Measurements from ENCODE around the gene MED25.

The MED25 gene

DNA sequence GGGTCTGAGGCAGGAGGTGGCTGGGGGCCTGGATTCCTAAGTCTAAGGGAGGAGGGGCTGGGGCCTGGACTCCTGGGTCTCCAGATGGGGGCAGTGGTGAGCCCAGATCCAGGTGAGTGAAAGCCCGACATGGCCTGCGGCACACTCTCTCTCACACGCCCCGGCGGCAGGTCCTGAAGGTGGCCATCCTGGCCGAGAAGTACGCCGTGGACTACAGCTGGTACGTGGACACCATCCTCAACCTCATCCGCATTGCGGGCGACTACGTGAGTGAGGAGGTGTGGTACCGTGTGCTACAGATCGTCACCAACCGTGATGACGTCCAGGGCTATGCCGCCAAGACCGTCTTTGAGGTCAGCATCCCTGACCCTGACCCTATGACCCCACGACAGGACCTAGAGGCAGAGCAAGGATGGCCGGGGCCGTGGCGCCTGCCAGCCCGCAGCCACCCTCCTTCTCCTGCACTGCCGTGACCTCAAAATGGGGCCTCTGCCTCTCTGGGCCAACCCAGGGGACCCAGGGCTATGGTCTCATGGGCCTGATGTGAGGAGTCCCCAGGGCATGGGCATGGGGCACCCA lies 18.2 kb upstream of the MED25 start:
- peak in 1 of 2 experiments; percentile 20 for DNase-seq

DNA sequence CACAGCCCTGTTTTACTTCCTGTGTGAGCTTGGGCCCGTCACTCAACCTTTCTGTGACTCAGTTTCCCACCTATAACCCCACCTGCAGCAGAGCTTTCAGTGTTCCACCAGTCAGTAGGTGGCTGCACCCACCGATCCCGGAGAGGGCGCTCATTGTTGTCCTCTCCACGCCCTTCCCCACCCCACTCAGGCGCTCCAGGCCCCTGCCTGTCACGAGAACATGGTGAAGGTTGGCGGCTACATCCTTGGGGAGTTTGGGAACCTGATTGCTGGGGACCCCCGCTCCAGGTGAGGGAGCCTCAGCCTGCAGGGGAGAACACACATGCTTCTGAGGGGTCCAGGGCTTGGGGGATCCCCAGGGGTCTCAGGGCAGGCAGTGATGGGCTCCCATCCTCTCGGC lies 17.3 kb upstream of the MED25 start:
- DNase-seq, result no peak

DNA sequence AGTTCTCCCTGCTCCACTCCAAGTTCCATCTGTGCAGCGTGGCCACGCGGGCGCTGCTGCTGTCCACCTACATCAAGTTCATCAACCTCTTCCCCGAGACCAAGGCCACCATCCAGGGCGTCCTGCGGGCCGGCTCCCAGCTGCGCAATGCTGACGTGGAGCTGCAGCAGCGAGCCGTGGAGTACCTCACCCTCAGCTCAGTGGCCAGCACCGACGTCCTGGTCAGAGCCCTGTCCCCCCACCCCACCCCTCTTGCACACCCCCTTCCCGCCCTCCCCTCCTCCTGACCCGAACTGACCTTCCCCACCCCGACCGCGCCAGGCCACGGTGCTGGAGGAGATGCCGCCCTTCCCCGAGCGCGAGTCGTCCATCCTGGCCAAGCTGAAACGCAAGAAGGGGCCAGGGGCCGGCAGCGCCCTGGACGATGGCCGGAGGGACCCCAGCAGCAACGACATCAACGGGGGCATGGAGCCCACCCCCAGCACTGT lies 16.6 kb upstream of the MED25 start:
- no peak for DNase-seq

DNA sequence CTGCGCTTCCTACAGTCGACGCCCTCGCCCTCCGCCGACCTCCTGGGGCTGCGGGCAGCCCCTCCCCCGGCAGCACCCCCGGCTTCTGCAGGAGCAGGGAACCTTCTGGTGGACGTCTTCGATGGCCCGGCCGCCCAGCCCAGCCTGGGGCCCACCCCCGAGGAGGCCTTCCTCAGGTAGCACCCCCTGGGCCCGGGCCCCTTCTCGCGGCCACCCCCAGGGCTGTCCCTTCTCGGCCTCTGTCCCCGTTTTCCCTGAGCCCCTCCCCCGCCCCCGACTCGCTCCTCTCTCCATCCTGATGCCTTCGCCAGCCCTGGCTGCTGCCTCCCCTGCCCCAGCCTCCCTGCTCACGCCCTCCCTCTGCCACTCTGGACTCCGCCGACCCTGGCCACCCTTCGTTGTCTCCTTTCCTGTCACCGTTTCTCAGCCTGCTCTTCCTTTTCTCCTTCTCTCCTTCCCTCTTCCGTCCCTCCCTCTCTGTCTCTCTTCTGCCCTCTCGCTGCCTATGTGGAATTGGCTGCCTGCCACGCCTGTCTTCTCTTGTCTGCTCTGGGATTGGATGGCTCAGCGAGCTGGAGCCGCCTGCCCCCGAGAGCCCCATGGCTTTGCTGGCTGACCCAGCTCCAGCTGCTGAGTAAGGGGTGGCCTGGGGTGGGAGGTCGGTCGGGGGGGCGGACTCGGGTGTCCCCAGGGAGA lies 16.0 kb upstream of the MED25 start:
- peak in 1 of 2 experiments; percentile 74 for DNase-seq

DNA sequence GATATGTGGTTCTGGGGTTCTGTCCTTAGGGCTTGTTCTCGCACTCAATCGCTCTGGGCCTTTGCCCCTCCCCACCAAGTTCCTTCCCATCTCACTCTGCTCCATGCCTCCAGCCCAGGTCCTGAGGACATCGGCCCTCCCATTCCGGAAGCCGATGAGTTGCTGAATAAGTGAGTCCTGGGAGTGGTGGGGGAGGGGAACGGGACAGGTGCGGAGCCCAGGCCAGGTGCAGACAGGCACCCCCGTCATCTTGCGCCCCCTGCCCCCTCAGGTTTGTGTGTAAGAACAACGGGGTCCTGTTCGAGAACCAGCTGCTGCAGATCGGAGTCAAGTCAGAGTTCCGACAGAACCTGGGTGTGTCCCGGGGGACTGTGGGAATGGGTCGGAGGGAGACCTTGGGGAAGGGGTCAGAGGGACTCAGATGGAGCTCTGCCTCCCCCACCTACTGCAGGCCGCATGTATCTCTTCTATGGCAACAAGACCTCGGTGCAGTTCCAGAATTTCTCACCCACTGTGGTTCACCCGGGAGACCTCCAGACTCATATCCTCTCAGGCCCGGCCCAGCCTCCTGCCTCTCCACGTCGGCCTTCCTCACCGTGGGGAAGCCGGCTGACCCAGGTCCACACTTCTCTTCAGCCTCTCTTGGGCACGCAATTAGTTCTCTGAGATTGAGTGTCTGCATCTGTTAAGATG lies 15.1 kb upstream of the MED25 start:
- no peak for DNase-seq

DNA sequence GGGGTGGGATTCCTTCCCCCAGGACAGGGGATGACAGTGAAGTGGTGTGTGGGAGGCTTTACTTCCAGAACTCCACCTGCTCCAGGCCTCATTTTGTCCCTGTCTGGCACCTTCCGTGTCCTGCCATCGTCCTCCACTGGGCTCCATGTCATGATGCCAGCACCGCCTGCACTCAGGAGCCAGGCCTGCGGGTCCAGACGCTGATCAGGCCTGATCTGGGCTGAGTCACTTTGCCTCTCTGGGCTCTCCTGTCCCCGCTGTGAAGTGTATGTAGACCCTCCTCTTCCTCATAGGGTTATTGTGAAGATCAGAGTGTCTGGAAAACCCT lies 14.6 kb upstream of the MED25 start:
- DNase-seq, result no peak

DNA sequence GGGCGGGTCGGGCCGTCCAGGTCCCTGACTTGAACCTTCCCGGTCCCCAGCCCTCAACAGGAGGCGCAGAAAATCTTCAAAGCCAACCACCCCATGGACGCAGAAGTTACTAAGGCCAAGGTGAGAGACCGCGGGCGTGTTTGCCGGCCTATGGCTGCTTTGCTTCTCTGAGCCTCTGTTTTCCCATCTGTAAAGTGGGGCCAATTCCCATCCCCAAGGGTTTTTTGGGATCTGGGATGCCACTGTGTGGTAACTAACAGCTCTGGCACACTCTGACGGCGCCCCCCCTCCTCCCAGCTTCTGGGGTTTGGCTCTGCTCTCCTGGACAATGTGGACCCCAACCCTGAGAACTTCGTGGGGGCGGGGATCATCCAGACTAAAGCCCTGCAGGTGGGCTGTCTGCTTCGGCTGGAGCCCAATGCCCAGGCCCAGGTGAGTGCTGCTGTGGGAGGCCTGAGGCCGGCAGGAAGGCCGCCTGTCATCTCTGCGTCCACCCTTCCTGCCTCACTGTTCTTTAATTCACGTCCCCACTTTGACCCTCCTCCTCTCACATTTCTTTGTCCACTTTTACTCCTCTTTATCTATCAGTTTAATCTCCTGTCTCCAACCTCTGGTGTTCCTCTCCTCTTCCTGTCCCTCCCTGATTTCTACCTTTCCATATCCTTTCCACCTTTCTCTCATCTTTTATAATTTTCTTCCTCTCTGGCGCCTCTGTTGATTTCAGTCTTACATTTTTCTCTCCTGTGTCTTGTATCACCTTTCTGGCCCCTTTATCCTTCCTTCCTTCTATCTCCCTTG lies 12.1 kb upstream of the MED25 start:
- no peak for DNase-seq

DNA sequence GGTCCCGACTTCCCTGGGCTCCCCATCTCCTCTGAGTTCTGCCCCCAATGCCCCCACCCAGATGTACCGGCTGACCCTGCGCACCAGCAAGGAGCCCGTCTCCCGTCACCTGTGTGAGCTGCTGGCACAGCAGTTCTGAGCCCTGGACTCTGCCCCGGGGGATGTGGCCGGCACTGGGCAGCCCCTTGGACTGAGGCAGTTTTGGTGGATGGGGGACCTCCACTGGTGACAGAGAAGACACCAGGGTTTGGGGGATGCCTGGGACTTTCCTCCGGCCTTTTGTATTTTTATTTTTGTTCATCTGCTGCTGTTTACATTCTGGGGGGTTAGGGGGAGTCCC lies 11.5 kb upstream of the MED25 start:
- no peak for DNase-seq

DNA sequence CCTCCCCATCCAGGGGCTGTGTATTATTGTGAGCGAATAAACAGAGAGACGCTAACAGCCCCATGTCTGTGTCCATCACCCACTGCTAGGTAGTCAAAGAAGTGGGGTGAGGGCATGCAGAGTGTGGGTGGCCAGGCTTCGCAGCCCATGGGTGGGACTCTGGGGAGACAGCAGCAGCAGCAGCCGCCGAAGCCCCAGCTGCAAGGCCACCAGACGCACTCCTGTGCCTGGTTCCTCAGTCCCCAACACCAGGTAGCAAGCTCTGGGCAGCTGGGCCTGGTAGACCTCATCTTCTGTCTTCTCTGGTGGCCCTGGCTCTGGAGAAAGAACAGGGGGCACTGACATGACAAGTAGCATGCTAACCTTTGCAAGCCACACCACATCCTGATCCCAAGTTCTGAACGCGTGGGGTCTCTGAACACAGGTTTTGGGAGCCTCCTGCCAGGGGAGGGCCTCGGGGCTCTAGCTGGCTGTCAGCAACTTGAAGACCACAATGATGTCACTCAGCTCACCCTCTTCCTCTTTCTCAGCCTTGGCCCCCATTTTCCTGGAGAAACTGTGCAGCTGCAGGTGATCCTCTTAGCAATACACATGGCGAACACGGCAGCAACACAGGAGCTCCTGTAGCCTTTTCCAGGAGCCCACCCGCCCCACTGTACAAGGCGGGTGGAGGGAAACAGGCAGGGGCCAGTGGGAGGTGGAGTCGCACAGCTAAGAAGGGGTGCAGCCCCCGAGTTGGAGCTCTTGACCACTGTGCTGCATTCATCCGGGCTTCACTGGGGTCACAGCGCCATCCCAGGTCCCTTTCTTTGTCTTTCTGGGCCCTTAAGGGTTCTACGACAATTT lies 10.8 kb upstream of the MED25 start:
- DNase-seq, result no peak

DNA sequence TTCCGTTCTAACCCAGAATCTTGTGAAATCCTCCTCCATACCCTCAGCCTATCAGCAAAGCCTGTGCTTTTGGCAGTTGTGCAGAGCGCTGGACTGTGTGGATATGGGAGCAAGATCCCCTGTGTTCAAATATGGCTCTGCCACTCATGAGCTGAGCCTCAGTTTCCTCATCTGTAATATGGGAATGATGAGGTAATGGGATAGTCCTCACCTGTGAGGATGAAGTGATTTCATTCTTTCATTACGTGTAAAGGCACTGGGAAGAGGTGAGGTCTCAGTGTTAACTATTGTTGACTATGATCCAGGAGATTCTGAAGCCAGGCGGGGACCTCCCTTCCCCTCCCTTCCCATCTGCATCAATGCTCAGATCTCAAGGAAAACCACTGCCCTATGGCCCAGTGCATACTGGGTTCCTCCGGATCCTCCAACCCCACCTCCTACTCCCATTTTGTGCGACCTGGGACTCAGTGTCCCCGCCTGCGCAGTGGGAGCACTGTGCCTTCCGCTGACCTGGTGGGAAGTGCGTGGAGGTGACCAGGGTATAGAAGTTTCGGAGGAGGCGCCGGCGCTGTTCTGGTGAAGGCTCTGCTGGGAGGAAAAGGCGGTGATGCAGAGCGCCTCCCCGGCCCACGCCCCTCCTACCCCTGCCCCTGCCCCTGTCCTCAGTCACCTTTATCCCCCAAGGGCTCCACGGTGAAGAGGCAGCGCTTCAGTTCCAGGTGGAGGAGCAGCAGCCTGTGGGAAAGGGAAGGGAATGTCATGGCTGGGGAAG lies 10.0 kb upstream of the MED25 start:
- no peak for DNase-seq

DNA sequence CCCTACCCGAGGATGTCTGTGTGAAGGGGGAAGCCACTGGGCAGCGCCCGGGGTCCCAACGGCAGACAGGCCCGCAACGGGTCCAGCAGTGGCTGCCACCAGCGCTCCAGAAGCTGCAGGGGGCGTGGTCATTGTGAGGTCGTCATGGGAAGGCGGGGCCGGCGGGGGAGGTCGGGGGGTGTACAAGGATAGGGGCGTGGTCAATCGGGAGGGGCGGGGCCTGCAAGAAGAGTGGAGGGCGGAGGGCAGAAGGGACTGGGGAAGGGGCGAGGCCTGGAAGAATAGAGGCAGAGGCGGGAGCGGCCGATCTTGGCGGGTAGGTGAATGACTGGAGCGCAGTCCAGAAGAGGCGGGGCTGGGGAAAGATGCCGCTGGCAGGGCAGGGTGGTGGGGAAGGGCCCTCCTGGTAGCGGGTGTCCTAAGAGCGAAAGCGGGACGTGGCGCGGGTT lies 9.4 kb upstream of the MED25 start:
- DNase-seq, result peak; percentile 79 to 94

DNA sequence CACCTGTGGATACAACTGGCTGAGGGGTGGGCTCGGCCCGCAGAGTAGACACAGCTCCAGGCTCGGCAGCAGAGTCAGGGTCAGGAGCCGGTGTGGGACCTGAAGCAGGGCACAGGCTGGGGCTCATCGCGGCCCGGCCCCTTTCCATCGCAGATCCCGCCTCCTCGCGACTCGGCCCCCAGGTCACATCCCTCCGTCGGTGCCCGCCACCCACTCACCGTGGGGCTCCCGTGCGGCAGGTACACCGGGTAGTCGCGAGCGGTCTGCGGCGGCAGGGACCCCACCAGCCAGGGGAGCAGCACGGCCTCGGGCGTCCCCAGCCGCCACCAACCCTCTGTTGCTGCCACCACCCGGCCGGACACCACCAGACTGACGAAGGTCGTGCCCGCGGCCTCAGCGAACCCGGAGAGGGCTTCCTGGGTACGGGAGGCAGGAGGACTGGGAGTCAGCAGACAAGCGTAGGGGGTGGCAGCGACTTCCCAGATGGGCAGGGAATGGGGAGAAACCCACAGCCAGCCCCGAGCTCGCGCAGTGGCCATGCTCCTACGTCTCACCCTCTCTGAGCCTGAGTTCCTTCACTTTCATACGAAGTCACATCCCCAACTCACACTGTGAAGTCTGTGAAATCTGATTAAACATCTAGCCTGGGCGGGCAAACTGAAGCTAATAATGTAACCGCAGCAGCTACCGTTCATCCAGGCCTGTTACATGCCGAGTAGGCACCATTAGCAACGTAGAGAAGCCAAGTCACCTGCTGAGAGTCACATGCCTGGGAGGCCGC lies 8.7 kb upstream of the MED25 start:
- DNase-seq, result peak in 1 of 2 experiments; percentile 56

DNA sequence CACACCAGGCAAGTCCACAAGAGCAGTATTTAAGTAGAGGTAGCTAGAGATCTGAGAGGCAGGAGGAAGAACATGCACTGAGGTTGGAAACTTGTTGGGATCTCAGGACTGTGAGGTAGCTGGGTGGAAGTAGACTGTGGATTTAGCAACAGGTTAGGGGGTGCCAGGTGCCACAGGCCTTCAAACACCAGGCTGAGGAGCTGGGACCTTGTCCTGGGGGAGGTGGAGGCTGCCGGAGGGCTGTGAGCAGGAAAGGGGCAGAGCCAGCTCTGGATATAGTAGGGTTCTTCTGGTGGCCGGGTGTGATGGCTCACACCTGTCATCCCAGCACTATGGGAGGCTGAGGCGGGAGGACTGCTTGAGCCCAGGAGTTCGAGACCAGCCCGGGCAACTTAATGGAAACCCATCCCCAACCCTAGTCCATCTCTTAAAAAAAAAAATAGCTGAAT lies 8.1 kb upstream of the MED25 start:
- no peak for DNase-seq

DNA sequence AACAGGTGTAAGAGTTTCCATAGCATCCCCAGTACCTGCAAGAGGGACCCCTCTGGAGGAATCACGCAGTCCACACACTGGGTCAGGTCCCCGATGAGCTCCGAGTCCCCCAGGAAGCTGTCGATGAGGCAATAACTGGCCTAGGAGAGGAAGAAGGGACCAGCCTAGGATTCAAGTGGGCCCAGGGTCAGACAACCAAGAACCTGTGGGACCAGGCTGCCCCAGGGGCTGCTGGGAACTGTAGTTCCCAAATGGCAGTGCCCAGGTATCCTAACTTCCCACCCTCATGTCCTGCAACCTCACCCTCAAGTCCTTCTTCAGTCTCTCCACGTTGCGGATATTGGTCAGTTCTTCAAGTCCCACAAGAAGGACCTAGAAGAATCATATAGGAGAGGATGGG lies 6.8 kb upstream of the MED25 start:
- no peak for DNase-seq

DNA sequence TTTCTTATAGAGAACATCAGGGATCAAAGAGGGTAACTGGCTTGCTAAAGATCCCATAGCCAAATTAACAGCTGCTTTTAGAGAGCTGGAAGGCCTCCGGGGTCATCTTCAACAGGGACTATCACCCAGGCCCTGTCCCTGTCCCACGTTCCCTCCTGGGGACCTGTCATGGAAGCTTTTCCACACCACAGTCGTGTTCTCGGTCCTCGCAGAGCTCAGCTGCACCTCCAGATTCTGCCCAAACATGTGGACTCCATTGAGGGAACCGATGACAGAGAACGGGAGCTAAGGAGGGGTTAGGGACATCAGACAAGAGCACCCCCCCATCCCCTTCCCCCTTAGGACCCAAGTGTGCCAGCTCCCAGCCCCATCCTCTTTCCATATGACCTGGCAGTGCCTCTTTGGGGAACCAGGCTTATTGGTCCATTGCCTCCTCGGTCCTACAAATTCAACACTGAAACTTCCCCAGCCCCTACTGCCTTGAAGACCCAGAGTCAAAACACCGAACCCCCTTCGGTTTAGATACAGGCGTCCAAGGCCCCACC lies 5.6 kb upstream of the MED25 start:
- DNase-seq, result no peak

DNA sequence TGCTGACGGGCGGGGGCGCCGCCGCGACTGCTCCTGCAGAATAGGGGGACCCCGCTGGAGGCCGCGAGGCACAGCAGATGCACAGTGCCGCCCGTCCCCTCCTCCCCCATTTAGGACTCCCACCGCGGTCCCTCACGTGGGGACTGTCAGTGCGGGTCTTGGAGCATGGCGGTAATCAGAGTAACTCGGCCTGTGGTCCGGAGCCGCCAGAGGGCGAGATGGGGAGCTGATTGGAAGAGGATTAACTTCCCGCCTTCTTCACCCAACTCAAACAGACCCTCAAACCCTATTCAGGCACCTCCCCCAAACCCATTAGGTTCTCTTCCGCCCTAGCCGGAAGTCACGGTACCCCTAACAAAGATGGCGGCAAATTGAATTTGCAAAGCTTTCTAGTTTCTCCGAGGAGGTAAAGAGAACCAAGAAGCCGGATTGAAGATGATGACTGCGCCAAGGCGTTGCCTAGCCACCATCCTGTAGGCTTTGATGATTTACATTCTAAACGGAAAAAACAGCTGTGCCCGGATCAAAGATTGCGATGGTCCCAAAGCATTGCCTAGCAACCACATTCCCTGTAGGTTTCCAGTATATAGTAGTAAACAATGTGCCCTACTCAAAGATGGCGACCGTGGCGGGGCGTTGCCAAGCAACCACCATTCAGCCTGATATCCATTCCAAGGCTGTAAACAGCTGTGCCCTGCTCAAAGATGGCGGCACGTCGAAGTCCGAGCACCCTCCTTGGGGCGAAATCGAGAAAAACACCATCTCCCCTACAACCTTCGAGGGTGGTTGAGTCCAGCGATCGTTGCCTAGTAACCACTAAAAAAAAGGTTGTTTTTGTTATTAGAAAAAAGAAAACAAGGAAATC lies 4.9 kb upstream of the MED25 start, which contains the start of gene FUZ:
FUZ (minus strand) TSS at position 296 of the 865 bp plus-strand sequence; CDS start at position 110, 186 bp downstream.
- DNase-seq, result peak; percentile 98

DNA sequence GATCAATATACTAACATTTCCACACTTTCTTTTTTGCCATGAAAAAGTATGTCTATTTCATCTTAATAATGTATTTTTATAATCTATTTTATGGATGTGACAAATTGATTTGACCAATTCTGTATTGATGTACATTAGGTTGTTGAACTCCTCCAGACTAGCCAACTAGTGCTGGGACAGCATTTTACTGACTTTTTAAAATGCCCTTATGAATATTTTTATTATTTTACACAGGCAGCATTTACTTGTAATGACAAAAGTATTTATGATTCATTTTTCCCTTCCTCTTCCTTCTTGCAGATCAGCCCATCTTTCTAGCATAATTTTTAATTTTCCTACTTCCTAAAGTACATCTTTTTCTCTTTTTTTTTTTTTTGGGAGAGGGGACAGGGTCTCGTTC lies 4.1 kb upstream of the MED25 start:
- no peak for DNase-seq

DNA sequence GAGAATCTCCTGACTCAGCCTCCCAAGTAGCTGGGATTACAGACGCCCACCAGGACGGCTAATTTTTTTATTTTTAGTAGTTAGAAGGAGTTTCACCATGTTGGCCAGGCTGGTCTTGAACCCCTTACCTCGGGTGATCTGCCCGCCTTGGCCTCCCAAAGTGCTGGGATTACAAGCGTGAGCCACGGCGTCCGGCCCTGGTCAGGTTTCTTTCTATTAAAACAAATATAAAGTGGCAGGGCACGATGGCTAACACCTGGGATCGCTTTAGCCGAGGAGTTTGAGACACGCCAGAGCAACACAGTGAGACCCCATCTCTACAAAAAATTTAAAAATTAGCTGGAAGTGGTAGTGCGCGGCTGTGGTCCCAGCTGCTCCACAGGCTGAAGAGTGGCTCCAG lies 1.5 kb upstream of the MED25 start:
- no peak for DNase-seq

DNA sequence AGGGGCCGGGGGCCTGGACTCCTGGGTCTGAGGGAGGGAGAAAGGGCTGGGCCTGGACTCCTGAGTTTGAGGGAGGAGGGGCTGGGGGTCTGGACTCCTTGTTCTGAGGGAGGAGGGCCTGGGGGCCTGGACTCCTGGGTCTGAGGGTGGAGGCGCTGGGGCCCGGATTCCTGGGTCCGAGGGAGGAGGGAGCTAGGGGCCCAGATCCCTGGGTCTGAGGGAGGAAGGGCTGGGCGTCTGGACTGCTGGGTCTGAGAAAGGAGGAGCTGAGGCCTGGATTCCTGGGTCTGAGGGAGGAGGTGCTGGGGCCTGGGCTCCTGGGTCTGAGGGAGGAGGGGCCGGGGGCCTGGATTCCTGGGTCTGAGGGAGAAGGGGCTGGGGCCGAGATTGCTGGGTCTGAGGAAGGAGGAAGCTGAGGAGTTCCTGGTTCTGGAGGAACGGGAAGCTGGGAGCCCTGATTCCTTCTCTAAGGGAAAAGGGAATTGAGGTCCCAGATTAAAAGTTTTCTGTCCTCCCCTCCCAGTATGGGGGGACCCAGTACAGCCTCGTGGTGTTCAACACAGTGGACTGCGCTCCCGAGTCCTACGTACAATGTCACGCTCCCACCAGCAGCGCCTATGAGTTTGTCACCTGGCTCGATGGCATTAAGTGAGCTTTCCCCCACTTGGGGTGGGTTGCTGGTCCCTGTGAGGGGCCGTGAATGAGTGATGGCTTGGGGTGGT lies 721 bp downstream of the MED25 start:
- no peak for DNase-seq
